Keratinocyte (primary cell): ENCODE measurements around the gene ABCD1. TPM values are rescaled to one million over a fixed set of nuclear protein-coding genes. Genes with fewer than 3 reads are reported as not detected.

Experiments used
- DNase-seq: peaks from one replicate; pipeline ENCODE4 v3.0.0-alpha.2; 2011; ENCODE audit warnings: low read depth, missing footprints, low spot score
- FAIRE-seq: peaks from 2 replicates; lab custom pipeline; 2011; peaks lifted over from hg19 to GRCh38; lab: Jason Lieb, UNC
- H2AFZ ChIP-seq: 2 replicates; pipeline ENCODE4 v1.6.0; 2012; ENCODE audit warnings: low read length, control low read depth, inconsistent platforms; ENCODE audit not compliant: control insufficient read depth
- H3K27ac ChIP-seq: 2 replicates; pipeline ENCODE4 v1.5.1; 2011; ENCODE audit warnings: low read length; ENCODE audit not compliant: control insufficient read depth, insufficient read depth
- H3K27me3 ChIP-seq: 3 replicates; pipeline ENCODE4 v1.6.0; 2011; ENCODE audit warnings: low read length; ENCODE audit not compliant: control insufficient read depth, insufficient read depth; ENCODE audit errors: extremely low read depth
- H3K36me3 ChIP-seq, 2 experiments: 2 replicates in 1 of 2; 3 replicates in 1 of 2; pipeline ENCODE4 v1.5.1; 2011; ENCODE audit warnings: low read length in 2 of 2, mild to moderate bottlenecking in 1 of 2; ENCODE audit not compliant: control insufficient read depth in 2 of 2, insufficient read depth in 2 of 2; ENCODE audit errors: extremely low read depth in 1 of 2
- H3K4me1 ChIP-seq: 3 replicates; pipeline ENCODE4 v1.5.1; 2011; ENCODE audit warnings: low read length; ENCODE audit not compliant: control insufficient read depth, insufficient read depth; ENCODE audit errors: extremely low read depth
- H3K4me2 ChIP-seq: 3 replicates; pipeline ENCODE4 v1.6.0; 2011; ENCODE audit warnings: low read depth, low read length; ENCODE audit not compliant: control insufficient read depth, insufficient read depth; ENCODE audit errors: extremely low read depth
- H3K4me3 ChIP-seq, 3 experiments: fragments of 200-600 bp in 1 of 3; sonication (generic) in 1 of 3; 2 replicates in 2 of 3; 3 replicates in 1 of 3; pipeline ENCODE4 v1.5.1; 2011 to 2016; ENCODE audit warnings: low read length in 3 of 3, mild to moderate bottlenecking in 3 of 3, control low read depth in 2 of 3, inconsistent platforms in 1 of 3, low read depth in 1 of 3, mixed read lengths in 1 of 3, mixed run types in 1 of 3, moderate library complexity in 1 of 3; ENCODE audit not compliant: control insufficient read depth in 2 of 3, insufficient read depth in 2 of 3; ENCODE audit errors: extremely low read depth in 1 of 3
- H3K79me2 ChIP-seq: 2 replicates; pipeline ENCODE4 v1.6.0; 2012; ENCODE audit warnings: low read length; ENCODE audit not compliant: control insufficient read depth, insufficient read depth
- H3K9ac ChIP-seq: 3 replicates; pipeline ENCODE4 v1.6.0; 2011; ENCODE audit warnings: low read length; ENCODE audit not compliant: control insufficient read depth, insufficient read depth; ENCODE audit errors: extremely low read depth
- H3K9me1 ChIP-seq: 3 replicates; pipeline ENCODE4 v1.6.0; 2011; ENCODE audit warnings: low read length; ENCODE audit not compliant: control insufficient read depth, insufficient read depth; ENCODE audit errors: extremely low read depth
- H3K9me3 ChIP-seq: 2 replicates; pipeline ENCODE4 v1.5.1; 2012; ENCODE audit warnings: low read depth, low read length; ENCODE audit not compliant: control insufficient read depth
- H4K20me1 ChIP-seq: 3 replicates; pipeline ENCODE4 v1.6.0; 2011; ENCODE audit warnings: low read length; ENCODE audit not compliant: control insufficient read depth, insufficient read depth; ENCODE audit errors: extremely low read depth
- EZH2 ChIP-seq: IDR thresholded peaks from one replicate; pipeline ENCODE4 v1.6.1; 2012; ENCODE audit warnings: inconsistent platforms, mild to moderate bottlenecking, low read length, moderate library complexity
- dilution Hi-C: fragments of 300-500 bp; cut with MboI; formaldehyde crosslinking; loops from one replicate; pipeline ENCODE4 v1.7.0; 2020; ENCODE audit warnings: low sequenced_read_pairs; ENCODE audit not compliant: extremely low pct_ligation_motif_present
- polyA plus RNA-seq, 5 experiments: library from polyadenylated mRNA; depleted of rRNA in 3 of 5; stranded (reverse) in 3 of 5; stranded (forward) in 1 of 5; unstranded in 1 of 5; fragments of >200 nt; gene quantifications; 1 replicate in 1 of 5; 2 replicates in 3 of 5; 3 replicates in 1 of 5; pipeline versions ENCODE4 v1.2.1 to v1.2.3, GENCODE V29; 2011 to 2012; ENCODE audit warnings: missing spikeins in 2 of 5, low read depth in 1 of 5, low replicate concordance in 1 of 5
- TF ChIP-seq, protein P1 (sequence below), 3 experiments: IDR thresholded peaks in 1 of 3; conservative IDR thresholded peaks in 1 of 3; optimal IDR thresholded peaks in 1 of 3; 2 replicates in 2 of 3; 3 replicates in 1 of 3; pipeline versions ENCODE3 to v1.5.1; 2011; ENCODE audit warnings: low read length in 3 of 3, mild to moderate bottlenecking in 3 of 3, moderate library complexity in 2 of 3, control low read depth in 1 of 3, inconsistent platforms in 1 of 3; ENCODE audit not compliant: insufficient read depth in 2 of 3; ENCODE audit errors: extremely low read depth in 1 of 3

ABCD1 gene
- polyA plus RNA-seq, 1 donor (not counting 4 experiments of a cell fraction or from before 2014, with no cell fraction given) = 0.81 TPM

DNA sequence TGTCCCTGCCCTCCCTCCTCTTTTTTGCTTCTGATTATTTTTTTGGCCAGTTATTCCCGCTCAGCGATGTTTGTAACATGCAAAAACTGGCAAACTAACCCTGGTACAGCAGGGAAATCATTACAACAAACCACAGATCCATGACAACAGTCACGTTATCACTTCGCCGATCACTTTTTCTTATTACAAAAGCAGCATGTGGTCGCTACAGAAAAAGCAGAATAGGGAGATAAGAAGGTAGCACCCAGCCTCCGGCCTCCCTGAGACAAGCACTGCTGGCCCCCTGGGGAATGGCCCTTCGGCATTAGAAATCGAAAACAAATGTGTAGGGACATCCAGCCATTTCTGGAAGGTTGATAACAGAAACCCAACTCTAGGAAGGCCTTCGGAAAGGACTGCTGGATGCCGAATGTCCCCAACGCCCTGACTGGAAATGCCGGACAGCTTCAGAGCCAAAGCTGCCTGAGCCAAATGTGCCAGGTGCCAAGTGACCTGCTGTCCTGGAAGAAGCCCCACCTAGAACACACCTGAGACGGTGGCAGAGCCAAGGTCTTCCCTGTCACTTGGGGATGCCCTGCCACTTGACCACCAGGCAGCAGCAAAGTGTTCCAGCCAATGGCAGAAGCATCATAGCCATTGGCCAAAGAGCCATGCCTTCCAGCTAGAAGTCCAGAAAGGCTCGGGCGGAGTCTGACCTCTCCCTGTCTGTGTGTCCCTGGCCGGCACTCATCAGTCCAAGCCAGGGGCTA, 66.6 kb downstream of the ABCD1 start:
- no peak overlapping the region for H2AFZ ChIP-seq
- H3K27ac ChIP-seq = no peak overlapping the region
- TF ChIP-seq EZH2 = no peak
- TF ChIP-seq, protein P1, sequence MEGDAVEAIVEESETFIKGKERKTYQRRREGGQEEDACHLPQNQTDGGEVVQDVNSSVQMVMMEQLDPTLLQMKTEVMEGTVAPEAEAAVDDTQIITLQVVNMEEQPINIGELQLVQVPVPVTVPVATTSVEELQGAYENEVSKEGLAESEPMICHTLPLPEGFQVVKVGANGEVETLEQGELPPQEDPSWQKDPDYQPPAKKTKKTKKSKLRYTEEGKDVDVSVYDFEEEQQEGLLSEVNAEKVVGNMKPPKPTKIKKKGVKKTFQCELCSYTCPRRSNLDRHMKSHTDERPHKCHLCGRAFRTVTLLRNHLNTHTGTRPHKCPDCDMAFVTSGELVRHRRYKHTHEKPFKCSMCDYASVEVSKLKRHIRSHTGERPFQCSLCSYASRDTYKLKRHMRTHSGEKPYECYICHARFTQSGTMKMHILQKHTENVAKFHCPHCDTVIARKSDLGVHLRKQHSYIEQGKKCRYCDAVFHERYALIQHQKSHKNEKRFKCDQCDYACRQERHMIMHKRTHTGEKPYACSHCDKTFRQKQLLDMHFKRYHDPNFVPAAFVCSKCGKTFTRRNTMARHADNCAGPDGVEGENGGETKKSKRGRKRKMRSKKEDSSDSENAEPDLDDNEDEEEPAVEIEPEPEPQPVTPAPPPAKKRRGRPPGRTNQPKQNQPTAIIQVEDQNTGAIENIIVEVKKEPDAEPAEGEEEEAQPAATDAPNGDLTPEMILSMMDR (optimal IDR thresholded peaks at IDR 0.05 in 1 of 3, IDR thresholded peaks at IDR 0.05 in 1 of 3, conservative IDR thresholded peaks at IDR 0.05 in 1 of 3; ENCODE audit: extremely low read depth in 1 of 3, insufficient read depth in 2 of 3, low read length in 3 of 3) = no peak
- H3K79me2 ChIP-seq = peaks cover 37% of the 10 kb centered on the region
- peaks cover 14% of the 10 kb centered on the region for H3K4me1 ChIP-seq
- H3K4me2 ChIP-seq = peak overlapping the region; percentile 29
- no peak overlapping the region for H3K4me3 ChIP-seq
- dilution Hi-C loops = no loop called here
- no peak overlapping the region for H3K9ac ChIP-seq
- H4K20me1 ChIP-seq = no peaks in the 10 kb centered on the region
- no peaks in the 10 kb centered on the region for H3K27me3 ChIP-seq
- H3K36me3 ChIP-seq = peaks cover 6 to 7% of the 10 kb centered on the region in 2 experiments
- no peak for DNase-seq
- H3K9me1 ChIP-seq = no peaks in the 10 kb centered on the region
- H3K9me3 ChIP-seq = no peaks in the 10 kb centered on the region
- FAIRE-seq = no peak

DNA sequence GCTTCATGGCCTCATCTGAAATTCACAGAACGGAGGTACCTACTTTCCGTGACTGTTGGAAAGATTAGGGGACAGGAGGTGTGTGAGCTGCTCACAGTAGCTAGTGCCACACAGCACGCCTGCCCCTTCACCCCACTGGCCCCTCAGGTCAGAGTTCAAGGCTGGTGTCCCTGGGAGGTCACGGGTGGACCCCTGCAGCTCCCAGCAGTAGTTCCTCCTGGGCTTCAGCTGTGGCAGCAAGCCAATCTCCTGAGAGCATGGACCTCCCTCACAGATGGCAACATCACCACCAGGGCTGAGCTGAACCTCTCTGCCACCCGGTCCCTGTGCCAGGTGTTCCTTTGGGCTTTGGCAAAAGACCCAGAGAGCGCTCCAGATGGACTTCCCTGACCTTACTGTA, 67.7 kb downstream of the ABCD1 start:
- H3K4me1 ChIP-seq = peaks cover 14% of the 10 kb centered on the region
- H3K4me2 ChIP-seq = no peak overlapping the region
- H3K36me3 ChIP-seq = peaks cover 9 to 10% of the 10 kb centered on the region in 2 experiments
- no peak for TF ChIP-seq EZH2
- TF ChIP-seq, protein P1 (optimal IDR thresholded peaks at IDR 0.05 in 1 of 3, IDR thresholded peaks at IDR 0.05 in 1 of 3, conservative IDR thresholded peaks at IDR 0.05 in 1 of 3; ENCODE audit: extremely low read depth in 1 of 3, insufficient read depth in 2 of 3, low read length in 3 of 3) = no peak
- DNase-seq (no peak), FAIRE-seq (no peak)
- no peaks in the 10 kb centered on the region for H3K9me1 ChIP-seq
- H2AFZ ChIP-seq = no peak overlapping the region
- dilution Hi-C loops = no loop called here
- H3K27ac ChIP-seq = no peak overlapping the region
- no peaks in the 10 kb centered on the region for H3K27me3 ChIP-seq
- H3K4me3 ChIP-seq = no peak overlapping the region
- no peaks in the 10 kb centered on the region for H3K9me3 ChIP-seq
- H3K79me2 ChIP-seq = peaks cover 47% of the 10 kb centered on the region
- H4K20me1 ChIP-seq = no peaks in the 10 kb centered on the region
- no peak overlapping the region for H3K9ac ChIP-seq
